Measurements from ENCODE around the gene LCT.

GRCh38 chr2:135836596-135837270 lies at the start of gene LCT:
- no peak for TF ChIP-seq ZNF311 (tag by site-specific recombination; IDR thresholded peaks at IDR 0.05; ENCODE audit: borderline replicate concordance)
- TF ChIP-seq ZNF148 (tag by site-specific recombination; IDR thresholded peaks at IDR 0.05; ENCODE audit: borderline replicate concordance) = no peak
- TF ChIP-seq SP2 (tag by site-specific recombination; IDR thresholded peaks at IDR 0.05) = no peak
- no peak for TF ChIP-seq CTCF (tag by site-specific recombination; IDR thresholded peaks at IDR 0.05)
- no peak for TF ChIP-seq ZBTB1 (tag by site-specific recombination; IDR thresholded peaks at IDR 0.05)
- TF ChIP-seq ZBTB17 (tag by site-specific recombination; IDR thresholded peaks at IDR 0.05) = no peak
- no peak for TF ChIP-seq HOXC10 (CRISPR knock-in tag; IDR thresholded peaks at IDR 0.05)
- TF ChIP-seq ZNF18 (tag by site-specific recombination; IDR thresholded peaks at IDR 0.05) = no peak
- TF ChIP-seq ZNF449 (tag by site-specific recombination; IDR thresholded peaks at IDR 0.05) = no peak
